Hindlimb muscle (tissue), 1 donor: Measurements from ENCODE around the gene ANTXR2. TPM values are rescaled to one million over a fixed set of nuclear protein-coding genes. Genes with fewer than 3 reads are reported as not detected.
A peak's percentile ranks its signal among the peaks of the same experiment; 100 is the strongest.

Experiments used
- DNase-seq: peaks from one replicate; pipeline ENCODE4 v3.0.0-alpha.2; 2013
- polyA plus RNA-seq: library from polyadenylated mRNA; unstranded; fragments of 120-200 nt; gene quantifications from one replicate; pipeline ENCODE4 v1.2.1, GENCODE V29; 2013; ENCODE audit not compliant: insufficient read length

The ANTXR2 gene
- polyA plus RNA-seq, 1 donor: 94.7 TPM

GRCh38 chr4:80069108-80069836, 3.8 kb downstream of the ANTXR2 start:
- DNase-seq: no peak

- no peak for DNase-seq
Measured at GRCh38 chr4:80065601-80066000, 7.4 kb downstream of the ANTXR2 start.

DNA sequence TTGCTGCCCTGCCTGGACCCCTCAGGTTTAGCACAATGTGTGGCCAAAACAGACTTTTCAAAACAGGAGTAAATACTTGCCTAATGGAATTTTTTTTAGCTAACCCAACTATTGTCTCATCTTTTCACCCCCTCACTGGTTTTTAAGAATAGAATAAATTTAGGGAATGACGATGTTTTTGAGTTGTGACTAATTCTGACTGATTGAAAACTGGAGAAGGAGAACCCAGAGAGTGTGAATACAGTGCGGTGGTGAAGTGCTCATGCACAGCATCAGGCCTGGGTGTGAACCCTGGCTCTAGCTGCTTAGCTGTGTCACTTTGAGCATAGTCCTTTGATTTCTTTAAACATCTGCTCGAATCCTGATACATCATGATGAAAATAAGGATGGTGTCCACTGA, 10.5 kb downstream of the ANTXR2 start:
- DNase-seq: no peak

DNA sequence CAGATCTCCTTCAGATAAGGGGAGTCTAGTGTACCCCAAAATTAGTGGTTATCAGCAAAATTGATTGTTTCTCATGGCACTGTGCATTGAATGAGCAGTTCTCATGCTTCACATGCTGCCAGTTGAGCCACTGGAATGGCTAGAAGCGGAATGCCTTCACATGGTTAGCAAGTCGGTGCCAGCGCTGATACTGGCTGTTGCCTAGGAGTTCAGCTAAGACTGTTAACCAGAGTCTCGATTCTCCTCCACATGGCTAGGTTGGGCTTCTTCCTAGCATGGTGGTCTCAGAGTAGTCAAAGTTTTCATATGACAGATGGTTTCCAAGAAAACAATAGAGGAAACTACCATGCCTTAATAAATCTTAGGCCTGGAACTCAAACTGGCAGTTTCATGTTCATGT, 12.2 kb downstream of the ANTXR2 start:
- DNase-seq: no peak

DNA sequence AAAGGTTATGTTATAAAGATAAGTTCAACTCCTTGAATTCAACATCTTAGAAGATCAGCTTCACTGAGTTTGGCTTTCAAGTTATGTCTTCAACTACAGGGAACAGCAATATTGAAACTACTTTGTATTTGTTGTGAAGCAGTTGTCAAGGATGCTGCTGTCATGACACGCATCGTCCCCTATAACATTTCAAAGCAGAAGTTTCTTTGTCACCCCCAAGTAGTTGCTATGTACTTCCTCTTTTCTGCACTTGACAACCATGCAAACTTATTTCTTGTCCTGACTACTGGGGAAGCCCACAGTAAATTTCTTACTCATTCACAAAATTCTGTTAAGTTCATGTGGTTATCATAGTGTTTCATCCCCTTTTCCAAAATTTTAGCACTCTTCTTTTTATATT, 14.3 kb downstream of the ANTXR2 start:
- no peak for DNase-seq

DNA sequence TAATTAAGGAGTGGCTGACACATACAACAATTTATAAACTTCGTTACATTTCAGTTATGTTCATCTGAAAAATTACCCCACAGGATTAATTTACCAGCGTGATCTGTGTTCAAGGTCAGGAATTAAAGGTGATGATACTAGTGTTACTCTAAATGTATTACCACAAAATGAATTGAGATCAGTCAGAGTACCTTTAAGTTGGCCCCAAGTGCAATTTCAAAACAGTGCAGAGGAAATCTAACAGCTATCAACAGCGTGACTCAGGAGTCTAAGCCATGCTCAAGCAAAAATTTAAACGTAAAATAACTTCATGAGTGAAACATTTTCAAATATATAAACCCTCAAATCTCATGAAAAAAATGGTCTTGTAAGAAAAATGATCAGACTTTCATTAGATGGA, 18.7 kb downstream of the ANTXR2 start:
- no peak for DNase-seq

DNA sequence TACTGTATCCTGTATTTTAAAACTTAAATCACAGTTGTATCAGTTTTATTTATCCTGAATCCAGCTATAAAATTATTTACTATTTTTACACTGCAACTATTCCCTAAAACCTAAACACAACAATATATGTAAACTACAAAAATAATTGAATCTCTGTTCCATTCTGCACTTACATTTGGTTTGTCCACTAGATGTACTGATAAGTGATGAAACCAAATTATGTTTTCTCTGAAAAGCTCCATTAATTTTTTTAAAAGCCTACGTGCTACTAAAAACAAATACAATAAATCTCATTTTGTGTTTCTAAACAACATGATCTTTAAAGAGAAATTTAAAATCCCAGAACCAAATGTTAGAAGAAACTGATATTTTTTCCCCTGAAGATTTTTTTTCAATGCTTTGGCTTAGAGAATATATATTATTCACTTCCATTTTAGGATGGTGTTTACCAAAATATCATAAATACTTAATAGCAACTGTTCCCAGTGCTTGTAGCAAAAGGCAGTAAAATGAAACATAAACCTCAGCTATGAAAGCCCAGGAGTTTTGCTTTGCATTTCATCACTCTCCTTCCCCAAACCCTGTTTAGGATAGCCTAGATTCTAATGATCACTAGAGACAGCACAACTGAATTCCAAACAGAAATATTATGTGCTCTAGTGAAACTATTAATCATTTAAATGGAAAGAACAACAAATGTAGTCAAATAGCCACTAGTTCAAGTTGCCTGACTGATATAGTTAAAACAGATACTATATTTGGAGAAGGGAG, 19.7 kb downstream of the ANTXR2 start:
- no peak for DNase-seq

DNA sequence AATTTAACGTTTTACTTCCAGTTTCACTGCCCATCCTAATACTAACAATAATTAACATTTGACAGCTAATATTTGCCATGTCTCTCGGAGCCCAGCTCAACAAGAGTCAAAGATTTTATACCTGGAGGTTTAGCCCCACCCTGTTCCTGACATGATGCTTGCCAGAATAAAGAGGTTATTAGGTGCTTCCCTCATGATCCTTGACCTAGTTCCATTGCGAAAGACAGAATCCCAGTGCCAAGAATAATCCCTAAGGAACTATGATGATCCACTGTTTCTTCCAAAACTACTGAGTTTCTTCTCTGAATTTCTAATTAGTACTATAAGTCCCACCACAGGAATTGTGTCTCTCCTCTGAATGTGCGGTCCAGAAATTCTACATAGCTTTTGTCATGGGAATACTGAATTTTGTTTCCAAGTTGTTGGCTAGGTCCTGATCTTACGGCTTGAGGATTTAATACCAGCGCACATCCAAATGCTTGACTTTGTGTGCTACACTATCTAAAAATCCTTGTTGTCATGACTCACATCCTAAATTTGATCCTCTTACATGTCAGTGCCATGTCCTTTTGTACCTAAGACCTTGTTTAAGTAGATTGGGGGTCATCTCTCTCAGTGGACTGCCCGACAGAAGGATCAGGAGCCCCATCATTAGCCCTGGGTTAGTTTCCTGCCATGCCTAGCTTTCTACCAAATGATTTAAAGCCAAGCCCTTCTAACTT, 23.1 kb downstream of the ANTXR2 start:
- no peak for DNase-seq

GRCh38 chr4:80049402-80049801, 23.6 kb downstream of the ANTXR2 start:
- DNase-seq: no peak

DNA sequence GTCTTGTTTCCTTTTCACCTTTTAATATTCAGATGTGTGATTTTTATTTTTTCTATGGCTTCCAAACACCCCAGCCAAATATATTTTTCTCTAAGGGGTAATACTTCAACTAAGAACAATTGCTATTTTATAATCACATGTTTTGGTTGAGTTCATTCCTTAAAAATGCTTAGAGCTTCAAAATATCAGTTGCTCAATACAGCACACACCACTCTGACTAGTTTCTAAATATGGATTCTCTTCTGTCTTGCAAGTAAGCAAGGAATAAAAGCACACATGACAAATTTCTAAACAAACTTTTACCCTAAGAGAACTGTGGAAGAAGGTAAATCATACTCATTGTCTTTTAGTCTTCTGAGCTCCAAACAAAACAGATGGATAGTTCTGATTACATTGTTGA, 27.2 kb downstream of the ANTXR2 start:
- DNase-seq: no peak

- DNase-seq: no peak
Measured at GRCh38 chr4:80043541-80043940, 29.5 kb downstream of the ANTXR2 start.

DNA sequence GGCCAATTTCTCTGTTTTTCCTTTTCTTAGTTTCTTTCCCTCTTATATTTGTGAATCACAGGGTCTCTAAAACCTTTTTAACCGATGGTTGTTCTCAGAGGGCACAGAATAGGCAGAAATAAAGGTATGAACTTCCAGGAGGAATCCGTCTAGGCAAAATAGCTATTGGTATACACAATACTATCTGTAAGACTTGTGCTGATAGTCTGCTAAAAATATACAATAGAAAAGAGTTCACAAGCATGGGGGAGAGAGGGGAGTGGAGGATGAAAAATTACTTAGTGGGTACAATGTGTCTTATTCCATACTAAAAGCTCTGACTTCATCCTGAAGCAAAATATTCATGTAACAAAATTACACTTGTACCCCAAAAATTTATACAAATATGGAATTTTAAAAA, 30.2 kb downstream of the ANTXR2 start:
- DNase-seq: no peak

- no peak for DNase-seq
Measured at GRCh38 chr4:80037864-80038263, 35.2 kb downstream of the ANTXR2 start.

GRCh38 chr4:80036949-80037685, 35.9 kb downstream of the ANTXR2 start:
- peak; percentile 60 for DNase-seq

- no peak for DNase-seq
Measured at GRCh38 chr4:80036306-80036705, 36.7 kb downstream of the ANTXR2 start.

- DNase-seq: no peak
Measured at GRCh38 chr4:80035336-80035735, 37.7 kb downstream of the ANTXR2 start.

DNA sequence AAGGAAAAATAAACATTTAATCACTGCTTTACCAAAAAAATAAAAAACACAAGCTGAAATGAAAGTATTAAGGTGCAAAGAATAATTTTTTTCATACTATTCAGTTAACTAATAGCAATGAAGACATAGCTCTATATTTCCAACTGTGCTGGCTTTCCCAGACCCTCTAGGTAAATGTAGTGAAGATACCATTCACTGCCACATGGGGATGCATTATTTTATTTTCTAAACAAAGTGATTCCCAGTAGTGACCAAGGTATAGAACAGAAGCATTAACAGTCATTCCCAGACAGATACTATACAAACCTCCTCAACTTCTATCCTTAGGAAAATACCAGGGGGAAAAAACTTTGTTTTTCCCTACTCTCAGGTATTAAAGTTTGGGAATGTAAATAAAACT, 39.4 kb downstream of the ANTXR2 start:
- DNase-seq: no peak

DNA sequence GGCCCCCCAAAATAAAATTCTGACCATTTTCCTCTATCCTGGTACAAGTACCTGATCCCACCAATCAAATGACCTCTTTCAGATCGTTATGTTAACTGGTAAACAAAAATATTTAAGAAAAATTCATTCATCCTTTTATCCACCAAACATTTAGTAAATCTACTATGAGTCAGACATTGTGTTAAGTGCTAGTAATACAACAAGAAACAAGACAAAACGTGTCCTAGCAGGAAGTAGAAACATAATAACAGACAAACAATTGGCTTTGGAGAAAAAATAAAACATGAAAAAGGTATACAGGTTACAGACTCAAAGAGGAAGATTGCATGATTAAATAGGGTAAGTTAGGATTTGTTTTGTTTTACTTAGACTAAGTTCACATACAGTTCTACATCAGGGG, 43.7 kb downstream of the ANTXR2 start:
- DNase-seq: no peak

DNA sequence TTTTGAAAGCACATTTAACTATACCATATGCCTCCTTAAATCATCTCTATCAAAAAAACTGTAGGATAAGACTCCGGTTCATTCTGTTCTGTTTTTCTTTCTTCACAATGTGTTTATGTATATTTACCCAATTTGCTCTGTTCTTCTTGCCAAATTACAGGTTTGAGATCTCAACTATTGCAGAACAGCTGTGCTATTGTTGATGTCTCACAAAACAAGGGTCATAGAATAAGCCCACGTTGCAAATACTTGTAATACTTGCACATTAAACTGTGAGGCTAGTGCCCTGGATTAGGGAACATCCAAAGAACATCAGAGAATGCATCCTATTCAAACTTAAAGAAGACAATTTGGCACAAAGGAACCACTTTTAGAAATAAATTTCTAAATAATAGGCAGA, 45.4 kb downstream of the ANTXR2 start:
- DNase-seq: no peak

GRCh38 chr4:80026100-80026499, 46.9 kb downstream of the ANTXR2 start:
- DNase-seq: no peak

GRCh38 chr4:80024335-80024734, 48.7 kb downstream of the ANTXR2 start:
- no peak for DNase-seq

- no peak for DNase-seq
Measured at GRCh38 chr4:80022282-80022681, 50.7 kb downstream of the ANTXR2 start.
